Thymus (tissue), 11 donors: ENCODE results near the gene WNK4. TPM values are rescaled to one million over a fixed set of nuclear protein-coding genes. Genes with fewer than 3 reads are reported as not detected.

Experiments
- DNase-seq, 9 donors: peaks; one replicate each; pipeline ENCODE4 v3.0.0-alpha.2; 2013; ENCODE audit warnings: low spot score in 9 of 9, low read depth in 6 of 9, missing footprints in 1 of 9
- H3K27ac ChIP-seq, 2 donors: one replicate each; pipeline ENCODE4 v1.5.1; 2013; ENCODE audit warnings: control low read depth in 1 of 2, low read depth in 1 of 2, low read length in 1 of 2, mild to moderate bottlenecking in 1 of 2, moderate library complexity in 1 of 2
- H3K27me3 ChIP-seq, 2 donors: one replicate each; pipeline ENCODE4 v1.5.1; 2013; ENCODE audit warnings: low read length in 1 of 2; ENCODE audit not compliant: control insufficient read depth in 2 of 2, insufficient read depth in 1 of 2
- H3K36me3 ChIP-seq, 2 donors: one replicate each; pipeline ENCODE4 v1.5.1; 2013; ENCODE audit warnings: low read length in 1 of 2, mild to moderate bottlenecking in 1 of 2, moderate library complexity in 1 of 2; ENCODE audit not compliant: control insufficient read depth in 2 of 2, insufficient read depth in 2 of 2
- H3K4me1 ChIP-seq, 2 donors: one replicate each; pipeline ENCODE4 v1.5.1; 2013; ENCODE audit warnings: low read length in 2 of 2; ENCODE audit not compliant: control insufficient read depth in 2 of 2, insufficient read depth in 2 of 2
- H3K4me3 ChIP-seq, 2 donors: one replicate each; pipeline ENCODE4 v1.5.1; 2013; ENCODE audit warnings: low read length in 2 of 2, control low read depth in 1 of 2, mild to moderate bottlenecking in 1 of 2
- H3K9me3 ChIP-seq, 2 donors: one replicate each; pipeline ENCODE4 v1.5.1; 2013; ENCODE audit warnings: low read length in 1 of 2, mild to moderate bottlenecking in 1 of 2; ENCODE audit not compliant: control insufficient read depth in 2 of 2, insufficient read depth in 1 of 2
- WGBS: extraction: QIAGEN DNeasy Blood & Tissue Kit; methylation state at CpG from one replicate; pipeline ENCODE4 v1.1.7; 2013; 5-methylcytosine and 5-hydroxymethylcytosine counted together
- polyA plus RNA-seq: library from polyadenylated mRNA; stranded (reverse); fragments of 200-250 nt; gene quantifications from one replicate; pipeline ENCODE4 v1.2.3, GENCODE V29; 2013
- total RNA-seq: library from RNA; stranded (reverse); fragments of 120-200 nt; gene quantifications from one replicate; pipeline ENCODE4 v1.2.4, GENCODE V29; 2013
- donor health status: healthy.

The WNK4 gene
- total and polyA plus RNA-seq, 2 donors: 0.05 to 0.11 TPM

- DNase-seq: no peak
- peaks cover 67 to 77% of the 10 kb centered on the region in 2 donors for H3K36me3 ChIP-seq
- no peaks in the 10 kb centered on the region for H3K9me3 ChIP-seq
- H3K4me3 ChIP-seq: no peak overlapping the region
- no peaks in the 10 kb centered on the region for H3K27me3 ChIP-seq
- WGBS: 93% methylated on average over 11 of the region's 11 CpGs
- no peak overlapping the region for H3K27ac ChIP-seq
- no peaks in the 10 kb centered on the region for H3K4me1 ChIP-seq
Measured at GRCh38 chr17:42841975-42842685, 61.7 kb downstream of the WNK4 start.

- H3K27ac ChIP-seq: no peak overlapping the region
- H3K9me3 ChIP-seq: no peaks in the 10 kb centered on the region
- WGBS: 74% methylated on average over 6 of the region's 6 CpGs
- no peaks in the 10 kb centered on the region for H3K27me3 ChIP-seq
- no peaks in the 10 kb centered on the region for H3K4me1 ChIP-seq
- no peak overlapping the region for H3K4me3 ChIP-seq
- peak in 3 of 9 donors; percentile 8 to 51 (median 27) for DNase-seq
- peaks cover 56 to 65% of the 10 kb centered on the region in 2 donors for H3K36me3 ChIP-seq
Measured at GRCh38 chr17:42843358-42843934, 63.0 kb downstream of the WNK4 start.

- H3K36me3 ChIP-seq: peaks cover 48 to 56% of the 10 kb centered on the region in 2 donors
- no peaks in the 10 kb centered on the region for H3K9me3 ChIP-seq
- H3K27ac ChIP-seq: no peak within 1 kb of the TSS
- DNase-seq: no peak
- H3K4me3 ChIP-seq: no peak within 1 kb of the TSS
- no peaks in the 10 kb centered on the region for H3K4me1 ChIP-seq
- peaks cover 0 to 4% of the 10 kb centered on the region in 2 donors for H3K27me3 ChIP-seq
- WGBS: 83% methylated on average over 4 of the region's 4 CpGs
Measured at GRCh38 chr17:42844271-42844670, 63.9 kb downstream of the WNK4 start, which contains the start of gene AOC2. AOC2 (plus strand) TSS chr17:42844580; CDS start chr17:42844627, 47 bp downstream.

GRCh38 chr17:42844761-42845555, 64.5 kb downstream of the WNK4 start:
- no peak for DNase-seq
- H3K4me3 ChIP-seq: no peak overlapping the region
- H3K36me3 ChIP-seq: peaks cover 43 to 50% of the 10 kb centered on the region in 2 donors
- no peaks in the 10 kb centered on the region for H3K4me1 ChIP-seq
- no peak overlapping the region for H3K27ac ChIP-seq
- WGBS: 97% methylated on average over 24 of the region's 24 CpGs
- H3K27me3 ChIP-seq: peaks cover 0 to 4% of the 10 kb centered on the region in 2 donors
- no peaks in the 10 kb centered on the region for H3K9me3 ChIP-seq

- no peaks in the 10 kb centered on the region for H3K4me1 ChIP-seq
- no peak overlapping the region for H3K4me3 ChIP-seq
- H3K9me3 ChIP-seq: no peaks in the 10 kb centered on the region
- no peak overlapping the region for H3K27ac ChIP-seq
- H3K27me3 ChIP-seq: peaks cover 0 to 4% of the 10 kb centered on the region in 2 donors
- DNase-seq: no peak
- peaks cover 40 to 47% of the 10 kb centered on the region in 2 donors for H3K36me3 ChIP-seq
- WGBS: 97% methylated on average over 12 of the region's 12 CpGs
Measured at GRCh38 chr17:42845556-42845917, 65.1 kb downstream of the WNK4 start.

GRCh38 chr17:42845918-42846593, 65.6 kb downstream of the WNK4 start:
- DNase-seq: no peak
- H3K27me3 ChIP-seq: peaks cover 0 to 4% of the 10 kb centered on the region in 2 donors
- H3K9me3 ChIP-seq: no peaks in the 10 kb centered on the region
- WGBS: 95% methylated on average over 7 of the region's 7 CpGs
- no peak overlapping the region for H3K4me3 ChIP-seq
- H3K36me3 ChIP-seq: peaks cover 40 to 46% of the 10 kb centered on the region in 2 donors
- H3K4me1 ChIP-seq: no peaks in the 10 kb centered on the region
- H3K27ac ChIP-seq: no peak overlapping the region

Other genes with a start within 250 kb of the WNK4 start
- 10.0 TPM for gene NAGLU, start 244.4 kb upstream of the WNK4 start, total RNA-seq
- 33.6 TPM for gene NAGLU, start 244.4 kb upstream of the WNK4 start, polyA plus RNA-seq
- 1.1 TPM for gene HSD17B1, start 227.7 kb upstream of the WNK4 start, total RNA-seq
- gene HSD17B1, start 227.7 kb upstream of the WNK4 start, polyA plus RNA-seq: 6.1 TPM
- gene COASY, start 218.5 kb upstream of the WNK4 start, total RNA-seq: 20.7 TPM
- gene COASY, start 218.5 kb upstream of the WNK4 start, polyA plus RNA-seq: 89.3 TPM
- gene MLX, start 213.5 kb upstream of the WNK4 start, total RNA-seq: 29.3 TPM
- 45.2 TPM for gene MLX, start 213.5 kb upstream of the WNK4 start, polyA plus RNA-seq
- 7.2 TPM for gene PSMC3IP, start 202.9 kb upstream of the WNK4 start, total RNA-seq
- 5.1 TPM for gene PSMC3IP, start 202.9 kb upstream of the WNK4 start, polyA plus RNA-seq
- gene RETREG3, start 171.2 kb upstream of the WNK4 start, total RNA-seq: 40.0 TPM
- 33.7 TPM for gene RETREG3, start 171.2 kb upstream of the WNK4 start, polyA plus RNA-seq
- 24.1 TPM for gene TUBG1, start 170.9 kb upstream of the WNK4 start, total RNA-seq
- gene TUBG1, start 170.9 kb upstream of the WNK4 start, polyA plus RNA-seq: 11.4 TPM
- 3.0 TPM for gene TUBG2, start 121.3 kb upstream of the WNK4 start, total RNA-seq
- 11.3 TPM for gene TUBG2, start 121.3 kb upstream of the WNK4 start, polyA plus RNA-seq
- 8.2 TPM for gene PLEKHH3, start 103.6 kb upstream of the WNK4 start, total RNA-seq
- gene PLEKHH3, start 103.6 kb upstream of the WNK4 start, polyA plus RNA-seq: 20.3 TPM
- gene CCR10, start 98.8 kb upstream of the WNK4 start, total RNA-seq: 0.80 TPM
- 1.2 TPM for gene CCR10, start 98.8 kb upstream of the WNK4 start, polyA plus RNA-seq
- gene CNTNAP1, start 98.1 kb upstream of the WNK4 start, total RNA-seq: 0.76 TPM
- 2.1 TPM for gene CNTNAP1, start 98.1 kb upstream of the WNK4 start, polyA plus RNA-seq
- gene EZH1, start 35.6 kb upstream of the WNK4 start, total RNA-seq: 18.5 TPM
- 38.8 TPM for gene EZH1, start 35.6 kb upstream of the WNK4 start, polyA plus RNA-seq
- gene RAMP2, start 19.4 kb upstream of the WNK4 start, total RNA-seq: 8.4 TPM
- 22.1 TPM for gene RAMP2, start 19.4 kb upstream of the WNK4 start, polyA plus RNA-seq
- gene VPS25, start 7.2 kb upstream of the WNK4 start, total RNA-seq: 75.0 TPM
- gene VPS25, start 7.2 kb upstream of the WNK4 start, polyA plus RNA-seq: 58.3 TPM
- gene COA3, start 18.1 kb downstream of the WNK4 start, total RNA-seq: 72.4 TPM
- gene COA3, start 18.1 kb downstream of the WNK4 start, polyA plus RNA-seq: 95.5 TPM
- 0.09 TPM for gene CNTD1, start 18.3 kb downstream of the WNK4 start, total RNA-seq
- gene CNTD1, start 18.3 kb downstream of the WNK4 start, polyA plus RNA-seq: 0.32 TPM
- gene BECN1, start 43.7 kb downstream of the WNK4 start, total RNA-seq: 67.0 TPM
- 79.5 TPM for gene BECN1, start 43.7 kb downstream of the WNK4 start, polyA plus RNA-seq
- 43.9 TPM for gene PSME3, start 52.8 kb downstream of the WNK4 start, total RNA-seq
- 35.0 TPM for gene PSME3, start 52.8 kb downstream of the WNK4 start, polyA plus RNA-seq
- 0.28 TPM for gene AOC2, start 64.0 kb downstream of the WNK4 start, total RNA-seq
- gene AOC2, start 64.0 kb downstream of the WNK4 start, polyA plus RNA-seq: 1.1 TPM
- 1.2 TPM for gene AOC3, start 70.6 kb downstream of the WNK4 start, total RNA-seq
- gene AOC3, start 70.6 kb downstream of the WNK4 start, polyA plus RNA-seq: 16.0 TPM
- gene G6PC1, start 120.2 kb downstream of the WNK4 start, total RNA-seq: 0.05 TPM
- 0.07 TPM for gene G6PC1, start 120.2 kb downstream of the WNK4 start, polyA plus RNA-seq
- gene AARSD1, start 183.8 kb downstream of the WNK4 start, total RNA-seq: 34.2 TPM
- 42.5 TPM for gene AARSD1, start 183.8 kb downstream of the WNK4 start, polyA plus RNA-seq
- 0.76 TPM for gene PTGES3L, start 199.5 kb downstream of the WNK4 start, total RNA-seq
- gene PTGES3L, start 199.5 kb downstream of the WNK4 start, polyA plus RNA-seq: 1.1 TPM
- gene RUNDC1, start 200.0 kb downstream of the WNK4 start, total RNA-seq: 7.1 TPM
- 8.8 TPM for gene RUNDC1, start 200.0 kb downstream of the WNK4 start, polyA plus RNA-seq
- 2,182 TPM for gene RPL27, start 217.8 kb downstream of the WNK4 start, total RNA-seq
- 4,515 TPM for gene RPL27, start 217.8 kb downstream of the WNK4 start, polyA plus RNA-seq
- gene IFI35, start 226.2 kb downstream of the WNK4 start, total RNA-seq: 53.1 TPM
- gene IFI35, start 226.2 kb downstream of the WNK4 start, polyA plus RNA-seq: 47.6 TPM
- gene VAT1, start 241.8 kb downstream of the WNK4 start, total RNA-seq: 46.8 TPM
- gene VAT1, start 241.8 kb downstream of the WNK4 start, polyA plus RNA-seq: 51.7 TPM
- 0.42 TPM for gene RND2, start 244.6 kb downstream of the WNK4 start, total RNA-seq
- 0.41 TPM for gene RND2, start 244.6 kb downstream of the WNK4 start, polyA plus RNA-seq